Fibroblast of the aortic adventitia (primary cell): ENCODE data around the gene KLHL7. TPM values are rescaled to one million over a fixed set of nuclear protein-coding genes. Genes with fewer than 3 reads are reported as not detected.

ENCODE experiments used
- DNase-seq: peaks from one replicate; pipeline ENCODE4 v3.0.0-alpha.2; 2010; ENCODE audit warnings: low read depth
- H3K4me3 ChIP-seq: 2 replicates; pipeline ENCODE4 v1.5.1; 2011; ENCODE audit warnings: low read depth, mild to moderate bottlenecking, control low read depth, low read length, moderate library complexity
- CTCF ChIP-seq: IDR thresholded peaks from 2 replicates; pipeline ENCODE4 v1.5.1; 2011; ENCODE audit warnings: mild to moderate bottlenecking, low read length, control low read depth, inconsistent platforms; ENCODE audit not compliant: insufficient read depth
- total RNA-seq: library from RNA; depleted of rRNA; stranded (reverse); fragments of >200 nt; gene quantifications from 2 replicates; pipeline ENCODE4 v1.2.3, GENCODE V29; 2012; ENCODE audit warnings: low replicate concordance

The KLHL7 gene
- total RNA-seq, 1 donor = 28.5 TPM

- TF ChIP-seq CTCF = no peak
- no peak overlapping the region for H3K4me3 ChIP-seq
- DNase-seq = no peak
Observed at GRCh38 chr7:23205577-23205908, 100.0 kb downstream of the KLHL7 start.

GRCh38 chr7:23205909-23206767, 100.6 kb downstream of the KLHL7 start:
- no peak for DNase-seq
- H3K4me3 ChIP-seq = no peak overlapping the region
- TF ChIP-seq CTCF = no peak

- DNase-seq = no peak
- no peak overlapping the region for H3K4me3 ChIP-seq
- no peak for TF ChIP-seq CTCF
Observed at GRCh38 chr7:23207021-23207420, 101.4 kb downstream of the KLHL7 start.

- no peak for DNase-seq
- H3K4me3 ChIP-seq = no peak overlapping the region
- TF ChIP-seq CTCF = no peak
Observed at GRCh38 chr7:23207884-23208283, 102.3 kb downstream of the KLHL7 start.

- no peak for TF ChIP-seq CTCF
- no peak overlapping the region for H3K4me3 ChIP-seq
- DNase-seq = no peak
Observed at GRCh38 chr7:23208316-23208715, 102.7 kb downstream of the KLHL7 start.

GRCh38 chr7:23210506-23210905, 104.9 kb downstream of the KLHL7 start:
- no peak overlapping the region for H3K4me3 ChIP-seq
- DNase-seq = no peak
- TF ChIP-seq CTCF = no peak

GRCh38 chr7:23211589-23211988, 106.0 kb downstream of the KLHL7 start:
- no peak overlapping the region for H3K4me3 ChIP-seq
- no peak for TF ChIP-seq CTCF
- DNase-seq = no peak
